Posterior vena cava (tissue), 2 donors: ENCODE results near the gene FAM107A. TPM values are rescaled to one million over a fixed set of nuclear protein-coding genes. Genes with fewer than 3 reads are reported as not detected.
"Not testable (repeated sequence)": the region's sequence is repeated elsewhere in the genome, so short reads cannot be mapped to it uniquely, and the experiment has no call there.

Experiments used
- DNase-seq: peaks from one replicate; pipeline ENCODE4 v3.0.0-alpha.2; 2020; ENCODE audit warnings: low spot score
- intact Hi-C, 2 donors: fragments of 100-400 bp; cut with DNase I; formaldehyde crosslinking; loops; one replicate each; pipeline versions ENCODE4 v1.14.1 to v1.14.2; 2022 to 2023
- total RNA-seq, 2 donors: library from RNA; stranded (reverse); fragmentation: NEBNext Ultra II Directional; extraction: Animal tissue kit (Norgen Biotek cat#: 25700); gene quantifications; one replicate each; pipeline ENCODE4 v1.2.1, GENCODE V29; 2021
- donor health status: DM: yes; HTN: yes; CAD: no.
- donor health status: DM: yes; HTN: yes; CAD: no.

FAM107A gene
- total RNA-seq, 2 donors from 2014 or later: 22.9 to 38.7 TPM

GRCh38 chr3:58528629-58529028, 48.6 kb downstream of the FAM107A start:
- DNase-seq: no peak
- intact Hi-C loops: loop anchor here in 1 of 2 donors (10.0 kb wide), 1 partner anchor 104 kb away; no protein-coding TSS in a partner anchor

DNA sequence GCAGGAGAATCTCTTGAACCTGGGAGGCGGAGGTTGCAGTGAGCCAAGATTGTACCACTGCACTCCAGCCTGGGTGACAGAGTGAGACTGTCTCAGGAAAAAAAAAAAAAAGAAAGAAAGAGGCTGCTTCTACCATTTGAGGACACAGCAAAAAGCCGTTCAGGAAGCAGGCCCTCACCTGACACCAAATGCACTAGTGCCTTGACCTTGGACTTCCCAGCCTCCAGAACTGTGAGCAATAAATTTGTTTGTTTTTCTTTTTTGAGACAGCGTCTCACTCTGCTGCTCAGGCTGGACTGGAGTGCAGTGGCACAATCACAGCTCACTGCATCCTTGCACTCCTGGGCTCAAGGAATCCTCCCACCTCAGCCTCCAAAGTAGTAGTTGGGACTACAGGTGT, 49.8 kb downstream of the FAM107A start:
- intact Hi-C loops: loop anchor here in 1 of 2 donors (10.0 kb wide), 1 partner anchor 103 kb away; no protein-coding TSS in a partner anchor
- DNase-seq: not testable (repeated sequence)

GRCh38 chr3:58526515-58526957, 50.7 kb downstream of the FAM107A start:
- intact Hi-C loops: loop anchor here in 1 of 2 donors (10.0 kb wide), 1 partner anchor 102 kb away; no protein-coding TSS in a partner anchor
- DNase-seq: no peak

GRCh38 chr3:58524326-58524888, 52.8 kb downstream of the FAM107A start:
- no peak for DNase-seq

DNA sequence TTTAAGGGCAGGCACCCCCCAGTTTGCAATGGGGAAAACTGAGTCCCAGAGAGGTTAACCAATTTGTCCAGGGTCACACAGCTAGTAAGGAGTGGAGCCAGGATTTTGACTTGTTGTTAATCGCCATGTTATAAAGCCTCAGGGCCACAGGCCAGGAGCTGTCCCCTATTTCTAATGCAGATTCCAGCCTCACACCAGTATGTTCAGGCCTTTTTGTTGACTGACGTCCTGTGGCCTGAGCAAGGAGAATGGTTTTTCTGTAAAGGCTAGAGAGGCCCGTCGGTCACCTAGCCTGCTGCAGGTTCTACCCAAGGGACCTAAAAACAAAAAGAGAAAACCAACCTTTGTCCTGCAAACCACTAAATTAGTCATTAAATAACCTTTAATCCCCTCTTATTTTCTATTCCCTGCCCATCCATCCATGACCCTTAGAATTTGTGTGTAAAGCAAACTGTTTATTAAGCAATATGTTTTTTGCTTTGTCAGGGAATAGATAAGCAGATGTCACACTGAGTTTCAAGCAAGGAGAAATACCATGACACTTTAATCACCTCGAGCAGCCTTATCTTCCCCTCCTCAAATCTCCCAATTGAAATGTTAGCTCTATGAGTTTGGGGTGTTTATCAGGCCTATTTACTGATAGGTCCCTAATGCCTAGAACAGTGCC, 54.3 kb downstream of the FAM107A start:
- DNase-seq: no peak
- intact Hi-C loops: loop anchor here in 1 of 2 donors (10.0 kb wide), 1 partner anchor 98 kb away; no protein-coding TSS in a partner anchor

More at GRCh38 chr3:58524326-58524888, 52.8 kb downstream of the FAM107A start:
- intact Hi-C loops: loop anchor here in 1 of 2 donors (10.0 kb wide), 1 partner anchor 100 kb away; no protein-coding TSS in a partner anchor

DNA sequence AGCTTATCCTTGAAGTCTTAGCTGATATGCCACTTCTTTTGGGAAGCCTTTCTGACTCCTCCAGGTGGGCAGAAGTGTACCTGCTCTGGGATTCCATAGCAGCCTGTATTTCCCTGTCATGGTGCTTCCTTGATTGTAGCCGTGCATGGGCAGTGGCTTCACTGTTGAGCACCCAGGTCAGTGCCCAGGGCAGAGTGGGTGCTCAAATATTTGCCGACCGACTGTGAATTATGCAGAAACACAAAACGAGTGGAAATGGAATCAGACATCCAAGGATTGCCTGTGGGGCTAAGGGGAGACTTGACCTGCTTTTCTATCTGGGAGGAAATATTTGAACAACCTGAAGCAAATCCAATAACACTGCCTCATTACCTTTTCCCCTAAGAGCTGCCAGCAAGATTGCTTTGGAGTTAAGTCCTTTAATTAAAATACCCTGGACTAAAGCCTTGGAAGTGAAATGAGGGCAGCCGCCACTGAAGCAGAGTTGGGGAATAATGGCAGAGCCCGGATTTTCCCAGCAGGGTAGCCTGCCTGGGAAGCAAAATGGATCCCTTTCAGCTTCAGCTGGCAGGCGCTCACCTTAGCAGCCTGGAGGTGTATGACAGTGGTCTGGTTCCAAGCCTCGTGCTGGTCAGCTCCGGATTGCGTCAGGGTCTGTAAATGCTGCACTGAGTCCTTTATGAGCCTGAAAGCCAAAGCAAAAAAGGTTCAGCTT, 55.1 kb downstream of the FAM107A start:
- intact Hi-C loops: loop anchor here in 1 of 2 donors (10.0 kb wide), 1 partner anchor 97 kb away; no protein-coding TSS in a partner anchor
- DNase-seq: no peak

- DNase-seq: no peak
- intact Hi-C loops: loop anchor here in 1 of 2 donors (10.0 kb wide), 1 partner anchor 97 kb away; no protein-coding TSS in a partner anchor
These were observed 55.9 kb downstream of the FAM107A start for GRCh38 chr3:58521336-58521670.

- DNase-seq: no peak
- intact Hi-C loops: loop anchor here in 1 of 2 donors (10.0 kb wide), 1 partner anchor 96 kb away; no protein-coding TSS in a partner anchor
These were observed 56.5 kb downstream of the FAM107A start for GRCh38 chr3:58520403-58521335.

- intact Hi-C loops: loop anchor here in 1 of 2 donors (10.0 kb wide), 1 partner anchor 95 kb away; no protein-coding TSS in a partner anchor
- DNase-seq: no peak
These were observed 57.4 kb downstream of the FAM107A start for GRCh38 chr3:58519668-58520402.

GRCh38 chr3:58518291-58518789, 58.9 kb downstream of the FAM107A start:
- no peak for DNase-seq
- intact Hi-C loops: no loop called here

GRCh38 chr3:58514405-58514804, 62.8 kb downstream of the FAM107A start:
- no peak for DNase-seq
- intact Hi-C loops: no loop called here

Other genes starting within 250 kb of the FAM107A start
- gene PXK, start 244.5 kb downstream of the FAM107A start, total RNA-seq: 10 to 100 TPM; 22.5 to 24.8 TPM
- 10 to 100 TPM; 60.4 to 68.7 TPM for gene PDHB, start 143.6 kb downstream of the FAM107A start, total RNA-seq
- 10 to 100 TPM in 1 of 2 donors, 1 to 10 TPM in 1; 7.5 to 10.6 TPM for gene KCTD6, start 85.3 kb downstream of the FAM107A start, total RNA-seq
- 10 to 100 TPM; 11.9 to 20.6 TPM for gene ACOX2, start 40.2 kb downstream of the FAM107A start, total RNA-seq
- gene FAM3D, start 89.4 kb upstream of the FAM107A start, total RNA-seq: not detected